H1 (cell line): ENCODE data around the gene SKIC8.

Experiments used
- ASH2L ChIP-seq: fragments of 200-600, 300-600 bp; sonication (generic); IDR thresholded peaks from one replicate; pipeline ENCODE4 v1.7.1; 2017; ENCODE audit warnings: low read length
- CREB1 ChIP-seq: IDR thresholded peaks from 2 replicates; pipeline ENCODE4 v1.6.1; 2012; ENCODE audit warnings: inconsistent platforms
- CTBP2 ChIP-seq: IDR thresholded peaks from 2 replicates; pipeline ENCODE4 v1.7.0; 2011; ENCODE audit warnings: borderline replicate concordance, mild to moderate bottlenecking, moderate library complexity, mixed read lengths, low read length; ENCODE audit not compliant: insufficient read depth, insufficient read length
- CTCF ChIP-seq, 3 experiments: IDR thresholded peaks; 1 replicate in 2 of 3; 2 replicates in 1 of 3; pipeline versions ENCODE4 v1.5.1 to v1.6.1; 2011; ENCODE audit warnings: low read length in 3 of 3, mild to moderate bottlenecking in 3 of 3, inconsistent platforms in 2 of 3, low read depth in 1 of 3, moderate library complexity in 1 of 3; ENCODE audit not compliant: insufficient read depth in 1 of 3; ENCODE audit errors: control extremely low read depth in 1 of 3
- EZH2 ChIP-seq: fragments of 200-600 bp; sonication (generic); IDR thresholded peaks from 2 replicates; pipeline ENCODE4 v1.7.1; 2012; ENCODE audit warnings: low read depth, mild to moderate bottlenecking, moderate library complexity, low read length, inconsistent platforms; ENCODE audit not compliant: severe bottlenecking
- HDAC2 ChIP-seq, 2 experiments: fragments of 300-600 bp in 1 of 2; sonication (generic) in 1 of 2; IDR thresholded peaks; 2 replicates each; pipeline ENCODE4 v1.6.1; 2011 to 2012; ENCODE audit warnings: low read depth in 2 of 2, low read length in 2 of 2, mild to moderate bottlenecking in 2 of 2, moderate library complexity in 2 of 2, borderline replicate concordance in 1 of 2, inconsistent platforms in 1 of 2
- KDM1A ChIP-seq: fragments of 200-600, 300-600 bp; sonication (generic); IDR thresholded peaks from 2 replicates; pipeline ENCODE4 v1.7.1; 2016; ENCODE audit warnings: mild to moderate bottlenecking, low read length, borderline replicate concordance
- POLR2AphosphoS5 ChIP-seq: IDR thresholded peaks from 2 replicates; pipeline ENCODE4 v1.6.1; 2011; ENCODE audit warnings: low read depth, low read length
- SP1 ChIP-seq: IDR thresholded peaks from 2 replicates; pipeline ENCODE4 v1.6.1; 2011; ENCODE audit warnings: low read depth, low read length
- TAF1 ChIP-seq: IDR thresholded peaks from 2 replicates; pipeline ENCODE4 v1.6.1; 2011; ENCODE audit warnings: mild to moderate bottlenecking, low read depth, low read length
- TF ChIP-seq, protein P1 (sequence below): IDR thresholded peaks from 2 replicates; pipeline ENCODE4 v1.6.1; 2011; ENCODE audit warnings: low read depth, mild to moderate bottlenecking, low read length; ENCODE audit not compliant: insufficient read depth
- TF ChIP-seq, protein P2 (sequence below): IDR thresholded peaks from 2 replicates; pipeline ENCODE4 v1.6.1; 2012; ENCODE audit warnings: inconsistent platforms

GRCh38 chr15:78313383-78313782 lies 14.0 kb upstream of the SKIC8 start:
- TF ChIP-seq HDAC2 (IDR thresholded peaks at IDR 0.05; ENCODE audit: borderline replicate concordance in 1 of 2, low read depth in 2 of 2, low read length in 2 of 2): no peak
- TF ChIP-seq EZH2: no peak
- TF ChIP-seq, protein P1, sequence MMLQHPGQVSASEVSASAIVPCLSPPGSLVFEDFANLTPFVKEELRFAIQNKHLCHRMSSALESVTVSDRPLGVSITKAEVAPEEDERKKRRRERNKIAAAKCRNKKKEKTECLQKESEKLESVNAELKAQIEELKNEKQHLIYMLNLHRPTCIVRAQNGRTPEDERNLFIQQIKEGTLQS: no peak
- TF ChIP-seq, protein P2, sequence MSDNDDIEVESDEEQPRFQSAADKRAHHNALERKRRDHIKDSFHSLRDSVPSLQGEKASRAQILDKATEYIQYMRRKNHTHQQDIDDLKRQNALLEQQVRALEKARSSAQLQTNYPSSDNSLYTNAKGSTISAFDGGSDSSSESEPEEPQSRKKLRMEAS: no peak
- no peak for TF ChIP-seq CTBP2
- TF ChIP-seq CREB1: no peak
- no peak for TF ChIP-seq CTCF (IDR thresholded peaks at IDR 0.05; ENCODE audit: control extremely low read depth in 1 of 3, insufficient read depth in 1 of 3, low read depth in 1 of 3, low read length in 3 of 3)
- no peak for TF ChIP-seq ASH2L
- no peak for TF ChIP-seq KDM1A
- no peak for TF ChIP-seq POLR2AphosphoS5
- TF ChIP-seq SP1: no peak
- no peak for TF ChIP-seq TAF1
